HG03520 (cell line): ENCODE measurements around the gene NKX2-8.
"Not testable (repeated sequence)": the region's sequence is repeated elsewhere in the genome, so short reads cannot be mapped to it uniquely, and the experiment has no call there.

Experiments used
- ATAC-seq: cut with Tn5 transposase; IDR thresholded peaks from one replicate; pipeline ENCODE4 v1.9.1; 2021; ENCODE audit warnings: mild to moderate bottlenecking, moderate library complexity; ENCODE audit not compliant: unreplicated experiment

NKX2-8 gene

DNA sequence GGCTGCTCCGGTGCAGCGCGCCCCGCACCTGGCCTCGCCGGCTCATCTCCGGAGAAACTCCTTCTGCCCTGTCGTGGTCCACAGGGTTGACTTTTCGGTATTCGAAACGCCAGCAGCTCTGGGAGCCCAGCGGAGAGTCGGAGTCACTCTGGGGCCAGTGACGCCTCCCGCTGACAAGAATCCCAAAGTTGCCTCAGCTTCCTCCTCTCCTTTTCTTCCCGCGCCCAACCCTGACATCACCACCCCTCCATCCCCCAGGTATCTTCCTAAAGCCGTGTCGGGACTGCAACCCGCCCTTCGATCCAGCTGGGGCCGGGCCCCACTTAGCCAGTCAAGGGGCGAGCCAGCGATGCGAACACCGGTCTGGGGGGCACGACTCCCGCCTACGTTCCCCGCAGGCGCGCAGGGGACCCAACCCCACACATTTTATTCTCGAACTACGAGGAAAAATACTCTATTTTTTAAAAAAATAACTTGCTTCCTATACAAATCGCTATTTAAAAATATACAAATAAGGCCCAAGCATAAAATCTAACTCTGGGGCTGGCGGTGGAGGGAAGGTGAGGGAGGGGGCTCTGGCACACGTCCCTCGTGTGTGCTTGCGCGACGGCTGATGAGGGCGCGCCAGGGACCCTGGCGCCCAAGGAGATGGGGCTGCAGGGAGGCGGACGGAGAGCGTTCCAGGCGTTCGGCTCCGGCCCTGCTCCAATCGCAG lies 2.1 kb downstream of the NKX2-8 start:
- no peak for ATAC-seq

DNA sequence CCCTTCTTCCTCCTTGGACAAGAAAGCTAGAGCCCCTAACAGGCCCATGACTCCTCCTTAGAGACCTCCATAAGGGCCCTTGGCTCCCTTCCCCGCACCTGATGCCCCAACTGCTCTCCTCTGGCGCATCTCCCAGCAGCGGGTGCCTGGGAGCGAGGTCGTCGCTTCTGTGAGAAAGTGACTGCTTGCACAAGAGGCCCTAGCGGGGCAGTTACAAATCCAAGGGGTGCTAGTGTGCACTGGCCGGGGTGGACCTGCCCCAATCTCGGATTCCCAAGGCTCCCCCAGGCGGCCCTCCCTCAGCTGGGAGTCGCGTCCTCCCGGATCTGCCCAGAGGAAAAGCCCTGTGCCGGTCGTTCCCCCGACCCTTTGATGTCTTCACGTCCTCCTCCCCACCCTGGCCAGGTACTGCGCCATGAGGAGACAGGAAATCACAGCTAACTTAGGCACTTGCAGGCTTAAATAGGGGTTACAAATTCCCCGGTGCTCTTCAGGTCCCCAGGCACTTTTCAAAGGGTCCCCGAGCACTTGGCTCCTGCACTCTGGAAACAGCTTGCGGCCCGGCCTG lies 2.8 kb downstream of the NKX2-8 start:
- no peak for ATAC-seq

DNA sequence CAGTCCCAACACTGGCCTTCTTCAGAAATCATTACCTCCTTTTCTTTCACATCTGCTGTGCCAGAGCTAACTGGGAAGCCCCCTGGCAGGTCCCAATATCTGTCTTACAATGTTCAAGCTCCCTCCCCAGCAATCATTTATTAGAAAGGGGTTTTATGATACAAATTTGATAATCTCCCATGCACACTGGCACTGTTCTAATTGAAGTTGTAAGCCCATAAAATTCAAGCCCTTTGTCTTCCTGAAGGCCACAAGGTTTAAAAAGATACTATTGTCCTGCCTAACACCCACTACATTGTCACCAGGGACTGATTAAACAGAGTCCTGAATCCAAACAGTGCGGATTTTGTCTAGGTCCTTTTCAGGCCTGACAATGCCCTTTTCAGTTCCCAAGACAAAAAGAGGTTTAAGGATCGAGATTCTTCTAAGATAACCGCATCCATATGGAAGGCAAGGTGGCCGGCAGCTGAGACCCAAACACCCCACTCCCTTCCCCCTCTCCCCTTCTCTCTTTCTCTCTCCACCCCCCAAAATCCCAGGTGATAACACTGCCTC lies 3.3 kb downstream of the NKX2-8 start:
- no peak for ATAC-seq

DNA sequence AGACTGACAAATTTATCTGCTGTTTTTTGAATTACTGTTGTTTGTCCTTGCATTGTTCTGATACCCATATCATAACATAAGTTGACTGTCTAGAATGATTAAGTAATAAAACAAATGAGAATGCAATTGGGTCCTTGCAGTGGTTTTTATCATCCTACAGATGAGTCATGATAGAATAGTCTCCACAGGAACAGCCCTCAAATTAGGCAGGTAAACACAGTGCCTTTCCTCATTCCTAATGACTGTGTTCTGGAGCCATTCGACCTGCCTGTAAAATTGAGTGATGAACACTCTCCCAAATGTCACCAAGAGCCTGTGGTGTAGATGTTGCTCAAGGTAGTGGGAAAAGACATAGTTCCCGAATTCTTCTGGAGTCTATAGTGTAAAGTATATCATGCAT lies 12.3 kb downstream of the NKX2-8 start:
- no peak for ATAC-seq

DNA sequence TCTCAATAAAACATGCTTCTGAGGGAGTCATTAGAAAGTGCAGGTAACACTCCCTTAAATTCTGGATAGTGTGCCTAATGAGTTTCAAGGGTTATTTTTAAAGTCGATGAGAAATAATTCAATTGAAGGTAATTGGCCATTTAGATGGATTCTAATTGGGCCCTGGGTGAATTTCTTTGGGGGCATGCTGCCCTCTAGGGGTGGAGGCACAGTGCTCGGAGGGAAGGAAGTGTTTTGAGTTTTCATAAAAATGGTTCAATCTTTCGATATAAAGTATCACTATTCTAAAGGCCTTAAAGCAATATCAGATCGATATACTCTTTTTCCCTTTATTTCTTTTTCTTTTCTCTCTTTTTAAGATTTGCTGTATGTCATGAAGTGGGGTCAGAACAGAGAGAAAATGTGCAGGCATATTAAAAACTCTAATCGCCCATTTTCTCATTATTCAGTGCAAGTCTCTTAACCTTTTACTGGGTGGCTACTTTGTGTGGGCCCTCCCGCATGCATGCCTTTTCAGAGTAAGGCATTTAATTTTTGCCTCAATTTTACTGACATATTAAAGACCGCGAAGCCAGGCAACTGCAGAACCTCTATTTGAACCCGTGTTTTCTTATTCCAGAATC lies 25.5 kb downstream of the NKX2-8 start:
- ATAC-seq, result no peak

DNA sequence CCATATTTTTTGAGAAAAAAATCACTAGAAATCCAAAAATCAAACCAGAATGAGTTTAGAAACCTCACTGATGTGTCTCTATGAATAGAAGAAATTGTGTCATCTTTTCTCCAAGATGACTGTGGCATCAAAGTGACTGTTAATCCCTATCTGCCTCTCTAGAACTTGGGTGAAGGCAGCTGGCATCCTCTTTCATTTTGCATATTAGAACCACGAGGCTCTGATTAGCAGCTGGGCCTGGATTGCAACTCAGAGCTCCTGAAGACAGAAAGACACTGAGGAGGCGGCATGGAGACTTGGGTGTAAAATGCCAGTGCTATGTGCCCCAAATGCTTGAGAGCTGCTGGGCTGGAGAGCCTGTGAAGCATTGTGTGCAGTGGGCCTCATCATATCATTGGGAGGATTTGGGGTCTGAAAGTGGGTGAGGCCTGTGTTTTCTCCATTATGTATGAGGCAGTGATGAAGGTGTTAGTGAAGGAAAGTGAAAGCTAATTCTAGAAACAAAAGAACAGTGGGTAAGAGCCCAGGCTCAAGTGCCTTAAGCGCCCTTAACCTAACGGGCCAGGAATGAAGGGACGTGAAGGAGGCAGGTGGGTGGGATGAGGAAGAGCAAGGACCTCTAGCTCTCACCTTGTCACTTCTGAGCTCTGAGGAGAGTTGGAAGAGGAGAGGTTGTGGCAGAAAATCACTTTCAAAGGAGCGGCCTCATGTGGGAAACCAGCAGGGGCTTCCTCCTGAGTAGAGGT lies 26.2 kb downstream of the NKX2-8 start:
- no peak for ATAC-seq

DNA sequence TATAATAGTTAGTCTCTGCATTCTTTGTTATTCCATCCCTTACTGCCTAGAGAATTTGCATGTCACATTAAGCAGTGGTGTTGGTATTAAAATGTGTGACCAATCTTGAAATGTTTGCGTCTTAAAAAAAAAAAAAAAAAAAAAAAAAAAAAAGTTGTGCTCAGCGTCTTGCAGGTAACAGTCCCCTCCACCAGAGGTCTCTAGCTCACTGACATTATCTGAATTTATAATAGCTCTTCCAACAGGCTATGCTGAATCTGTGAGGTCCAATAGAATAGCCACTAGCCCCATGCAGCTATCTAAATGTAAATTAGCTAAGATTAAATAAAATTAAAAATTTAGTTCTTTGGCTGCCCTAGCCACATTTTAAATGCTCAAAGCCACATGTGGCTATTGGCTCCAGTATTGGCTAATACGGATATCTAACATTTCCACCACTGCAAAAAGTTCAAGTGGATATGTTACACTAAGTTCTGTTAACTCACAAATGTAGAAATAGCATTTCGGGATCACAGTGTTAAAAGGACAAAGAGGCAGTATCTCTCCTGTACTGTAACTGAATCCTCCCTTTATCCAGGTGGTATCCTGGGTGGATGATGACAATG lies 28.7 kb downstream of the NKX2-8 start:
- peak; percentile 60 for ATAC-seq

DNA sequence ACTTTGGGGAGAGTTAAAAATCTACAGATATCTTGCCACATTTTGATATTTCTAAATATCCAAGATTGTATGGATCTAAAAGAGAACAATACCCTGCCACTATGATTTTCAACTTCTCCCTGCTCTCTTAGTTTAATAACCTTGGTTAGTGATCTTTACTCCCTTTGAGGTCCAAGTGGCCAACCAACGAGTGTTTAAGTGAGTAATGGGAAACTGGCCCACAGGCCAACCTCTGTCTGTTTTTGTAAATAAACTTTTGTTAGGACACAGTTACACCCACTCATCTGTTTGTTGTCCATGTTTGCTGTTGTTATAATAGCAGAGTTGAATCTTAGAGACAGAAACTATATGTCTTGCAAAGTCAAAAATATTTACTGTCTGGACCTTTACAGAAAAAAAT lies 31.5 kb downstream of the NKX2-8 start:
- no peak for ATAC-seq

DNA sequence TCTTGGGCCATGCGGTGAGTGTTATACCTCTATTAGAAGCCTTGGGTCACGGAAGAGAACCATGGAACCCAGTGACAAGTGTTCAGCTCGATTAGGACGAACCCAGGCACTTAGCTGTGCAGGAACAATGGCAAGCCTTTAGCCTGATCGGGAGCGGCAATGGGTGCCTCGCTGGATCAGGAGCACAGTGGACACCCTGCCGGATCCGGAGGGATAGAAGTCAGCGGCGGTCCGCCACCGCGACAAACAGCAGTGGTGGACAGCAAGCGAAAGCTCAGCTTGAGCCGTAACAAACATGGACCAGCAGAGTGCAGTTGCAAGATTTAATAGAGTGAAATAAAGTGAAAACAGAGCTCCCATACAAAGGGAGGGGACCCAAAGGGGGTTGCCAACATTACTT lies 38.1 kb downstream of the NKX2-8 start:
- not testable (repeated sequence) for ATAC-seq

DNA sequence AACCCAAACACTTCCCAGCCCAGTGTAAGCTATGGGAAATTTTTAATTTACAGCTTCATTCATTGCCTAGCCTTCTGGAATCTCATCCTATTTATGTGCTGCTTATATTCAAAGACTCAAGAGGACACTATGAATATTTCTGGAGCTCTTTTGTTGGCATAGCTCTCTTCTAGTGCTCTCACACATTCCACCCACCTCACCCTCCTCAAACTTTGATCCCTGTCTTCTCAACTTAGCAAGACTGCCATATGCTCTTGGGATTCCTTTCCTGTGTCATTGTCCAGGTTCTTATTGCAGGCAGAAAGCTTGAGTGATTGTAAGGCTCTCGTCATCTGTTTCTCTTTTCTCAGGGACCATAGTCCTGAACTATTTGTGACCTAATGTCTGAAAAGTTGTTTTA lies 44.4 kb downstream of the NKX2-8 start:
- ATAC-seq, result no peak
